GM20000 (cell line): ENCODE data around the gene MLLT6.
A peak's percentile ranks its signal among the peaks of the same experiment; 100 is the strongest.

Experiments used
- DNase-seq: peaks from one replicate; pipeline ENCODE4 v3.0.0; 2012; ENCODE audit warnings: low spot score
- TF ChIP-seq, protein P1 (sequence below): IDR thresholded peaks from 2 replicates; pipeline ENCODE4 v1.5.1; 2012; ENCODE audit warnings: mild to moderate bottlenecking, control low read depth; ENCODE audit errors: extremely low read depth, missing control alignments

The MLLT6 gene

GRCh38 chr17:38749223-38750043 lies 44.4 kb downstream of the MLLT6 start:
- peak; percentile 70 for DNase-seq

GRCh38 chr17:38750044-38750311 lies 44.9 kb downstream of the MLLT6 start:
- DNase-seq = no peak

More at GRCh38 chr17:38749223-38750043, 44.4 kb downstream of the MLLT6 start:
- TF ChIP-seq, protein P1, sequence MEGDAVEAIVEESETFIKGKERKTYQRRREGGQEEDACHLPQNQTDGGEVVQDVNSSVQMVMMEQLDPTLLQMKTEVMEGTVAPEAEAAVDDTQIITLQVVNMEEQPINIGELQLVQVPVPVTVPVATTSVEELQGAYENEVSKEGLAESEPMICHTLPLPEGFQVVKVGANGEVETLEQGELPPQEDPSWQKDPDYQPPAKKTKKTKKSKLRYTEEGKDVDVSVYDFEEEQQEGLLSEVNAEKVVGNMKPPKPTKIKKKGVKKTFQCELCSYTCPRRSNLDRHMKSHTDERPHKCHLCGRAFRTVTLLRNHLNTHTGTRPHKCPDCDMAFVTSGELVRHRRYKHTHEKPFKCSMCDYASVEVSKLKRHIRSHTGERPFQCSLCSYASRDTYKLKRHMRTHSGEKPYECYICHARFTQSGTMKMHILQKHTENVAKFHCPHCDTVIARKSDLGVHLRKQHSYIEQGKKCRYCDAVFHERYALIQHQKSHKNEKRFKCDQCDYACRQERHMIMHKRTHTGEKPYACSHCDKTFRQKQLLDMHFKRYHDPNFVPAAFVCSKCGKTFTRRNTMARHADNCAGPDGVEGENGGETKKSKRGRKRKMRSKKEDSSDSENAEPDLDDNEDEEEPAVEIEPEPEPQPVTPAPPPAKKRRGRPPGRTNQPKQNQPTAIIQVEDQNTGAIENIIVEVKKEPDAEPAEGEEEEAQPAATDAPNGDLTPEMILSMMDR = no peak

GRCh38 chr17:38750312-38751121 lies 45.4 kb downstream of the MLLT6 start:
- TF ChIP-seq, protein P1 = no peak
- no peak for DNase-seq

More at GRCh38 chr17:38750044-38750311, 44.9 kb downstream of the MLLT6 start:
- TF ChIP-seq, protein P1 = no peak

DNA sequence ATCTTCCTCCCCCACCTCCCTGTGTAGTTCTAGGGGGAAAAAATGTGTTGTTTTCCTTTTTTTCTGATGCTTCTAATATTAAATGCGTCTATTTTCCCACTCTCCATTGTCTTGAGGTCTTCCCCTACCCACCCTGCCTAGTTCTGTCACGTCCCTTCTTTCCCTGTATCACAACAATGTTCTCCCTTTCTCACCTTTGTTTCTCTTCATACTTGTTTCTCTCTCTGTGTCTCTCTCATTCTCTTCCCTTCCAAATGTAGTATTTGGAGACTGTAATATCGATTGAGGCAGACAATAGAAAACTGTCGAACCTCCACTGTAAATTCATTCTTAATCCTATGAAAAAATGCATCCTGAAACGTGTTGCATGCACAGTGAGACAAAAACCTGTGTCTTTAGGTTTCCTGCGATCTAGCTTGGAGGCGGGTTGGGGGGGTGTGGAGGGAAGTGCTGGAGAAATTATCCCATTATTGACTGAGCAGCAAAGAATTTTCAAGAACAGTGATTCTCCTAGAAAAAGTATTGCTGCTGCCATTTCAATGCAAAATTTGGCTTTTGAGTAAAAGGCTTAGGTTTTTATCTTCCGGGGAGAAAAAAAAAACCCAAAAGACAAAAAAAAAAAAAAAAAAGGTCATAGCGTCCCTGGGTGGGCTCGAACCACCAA lies 46.2 kb downstream of the MLLT6 start:
- TF ChIP-seq, protein P1 = no peak

DNA sequence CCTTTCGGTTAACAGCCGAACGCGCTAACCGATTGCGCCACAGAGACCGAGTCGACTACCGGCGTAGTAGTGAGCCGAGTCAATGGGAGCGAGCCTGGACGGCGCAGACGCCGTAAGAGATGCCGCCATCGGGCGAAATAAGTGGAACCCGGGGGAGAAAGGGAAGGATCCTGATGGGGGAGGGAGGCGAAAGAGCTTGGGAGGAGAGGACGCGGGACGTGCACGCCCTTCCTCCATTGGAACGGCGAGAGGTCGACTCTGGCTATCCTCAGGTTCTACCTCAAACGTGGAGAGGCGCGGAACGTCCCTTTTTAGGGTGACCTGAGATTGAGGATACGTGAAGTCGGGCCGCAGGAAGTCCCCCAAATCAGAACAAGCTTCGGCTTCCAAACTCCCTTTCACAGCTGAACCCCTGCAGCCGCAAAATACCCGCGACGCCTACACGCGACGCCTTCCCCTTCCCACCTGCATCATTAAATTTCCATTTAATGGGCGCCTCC lies 46.8 kb downstream of the MLLT6 start:
- TF ChIP-seq, protein P1 = no peak
- DNase-seq = peak; percentile 70

More for the DNA sequence above, 46.2 kb downstream of the MLLT6 start:
- DNase-seq = no peak

DNA sequence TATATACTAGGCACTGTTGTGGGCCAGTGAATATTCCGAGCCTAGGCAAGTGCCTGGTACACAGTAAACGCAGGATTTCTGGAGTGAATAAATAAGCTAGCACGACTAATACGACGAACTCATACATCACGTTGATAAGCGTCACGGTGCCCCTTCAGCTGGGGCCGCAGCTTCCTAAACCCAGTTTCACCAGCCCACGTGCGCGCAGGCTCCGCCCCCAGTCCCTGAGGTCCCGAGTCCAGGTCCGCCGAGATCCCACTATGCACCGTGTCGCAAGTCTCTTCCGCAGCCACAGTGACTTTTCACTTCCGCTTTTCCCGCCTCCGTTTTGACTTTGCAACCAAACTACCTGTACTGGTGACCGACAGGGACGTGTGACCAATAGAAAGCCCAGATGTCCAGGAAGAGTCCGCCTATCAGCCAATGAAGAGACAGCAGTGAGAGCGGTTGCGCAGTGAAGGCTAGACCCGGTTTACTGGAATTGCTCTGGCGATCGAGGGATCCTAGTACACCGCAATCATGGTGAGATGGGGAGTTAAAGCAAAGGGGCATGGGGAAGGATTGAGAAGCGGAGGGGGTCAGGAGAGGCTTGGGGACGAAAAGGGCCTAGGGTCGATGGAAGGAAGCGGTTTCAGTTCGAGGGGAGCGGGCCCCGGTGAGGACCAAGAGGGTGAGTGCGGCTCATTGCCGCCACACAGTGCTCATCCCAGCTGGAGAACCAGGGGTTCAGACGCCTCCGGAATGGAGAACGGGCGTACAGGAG lies 47.4 kb downstream of the MLLT6 start, which contains the start of gene PSMB3:
Gene PSMB3 (plus strand): TSS at position 434 of the 763 bp plus-strand sequence. CDS start 86 bp downstream, at position 520.
- DNase-seq = peak; percentile 93
- TF ChIP-seq, protein P1 = no peak
